IPS-18c (cell line): Measurements from ENCODE around the gene LGALS14.
"Not testable (repeated sequence)": the region's sequence is repeated elsewhere in the genome, so short reads cannot be mapped to it uniquely, and the experiment has no call there.

Source experiments
- H3K4me3 ChIP-seq: 2 replicates; pipeline ENCODE4 v1.7.0; 2013; ENCODE audit warnings: low read depth, mild to moderate bottlenecking, low read length, moderate library complexity; ENCODE audit not compliant: insufficient read depth
- H3K9me3 ChIP-seq: one replicate; pipeline ENCODE4 v1.6.1; 2013; ENCODE audit warnings: mild to moderate bottlenecking, low read length, moderate library complexity; ENCODE audit not compliant: control insufficient read depth, insufficient read depth

Gene LGALS14, protein sequence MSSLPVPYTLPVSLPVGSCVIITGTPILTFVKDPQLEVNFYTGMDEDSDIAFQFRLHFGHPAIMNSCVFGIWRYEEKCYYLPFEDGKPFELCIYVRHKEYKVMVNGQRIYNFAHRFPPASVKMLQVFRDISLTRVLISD

DNA sequence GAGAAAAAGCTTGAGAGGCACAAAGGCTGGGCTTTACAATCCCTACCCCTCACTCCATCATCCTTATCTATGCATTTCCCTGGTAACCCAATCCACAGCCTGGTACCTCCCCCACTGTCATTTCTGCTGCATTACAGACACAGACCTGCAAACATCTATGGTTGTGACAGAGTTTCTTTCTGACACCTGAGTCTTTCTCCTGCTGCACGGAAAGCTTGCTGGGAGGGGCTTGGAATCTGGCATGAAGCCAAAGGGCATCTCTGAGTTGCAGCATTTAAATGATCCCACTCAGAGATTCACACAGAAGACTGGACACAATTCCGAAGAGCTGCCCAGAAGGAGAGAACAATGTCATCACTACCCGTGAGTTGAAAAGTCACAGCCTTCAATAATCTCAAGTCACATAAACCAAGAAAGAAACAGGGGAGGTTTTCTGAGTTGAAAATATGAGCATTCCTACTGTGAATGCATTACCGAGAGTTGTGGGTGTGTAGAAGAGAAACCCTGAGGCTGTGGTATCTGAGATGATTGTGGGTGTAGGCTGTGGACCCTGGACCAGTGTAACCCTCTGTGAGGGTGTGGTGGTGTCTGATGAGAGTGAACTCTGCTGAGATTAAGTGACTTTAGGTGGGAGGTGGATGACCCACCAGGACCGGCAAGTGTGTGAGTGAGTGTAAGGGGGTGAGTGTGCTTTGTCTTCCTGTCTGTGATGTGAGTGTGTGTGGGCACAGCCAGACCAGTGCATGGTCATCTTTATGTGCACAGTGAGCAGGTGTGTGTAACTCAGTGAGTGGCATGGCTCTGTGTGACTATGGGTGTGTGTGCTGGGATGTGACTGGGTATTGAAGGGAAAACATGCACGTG, at the start of gene LGALS14:
LGALS14 (plus strand) TSS at position 301 of the 864 bp plus-strand sequence; CDS start at position 349, 48 bp downstream.
- no peak within 1 kb of the TSS for H3K4me3 ChIP-seq
- H3K9me3 ChIP-seq: no peaks in the 10 kb centered on the region

DNA sequence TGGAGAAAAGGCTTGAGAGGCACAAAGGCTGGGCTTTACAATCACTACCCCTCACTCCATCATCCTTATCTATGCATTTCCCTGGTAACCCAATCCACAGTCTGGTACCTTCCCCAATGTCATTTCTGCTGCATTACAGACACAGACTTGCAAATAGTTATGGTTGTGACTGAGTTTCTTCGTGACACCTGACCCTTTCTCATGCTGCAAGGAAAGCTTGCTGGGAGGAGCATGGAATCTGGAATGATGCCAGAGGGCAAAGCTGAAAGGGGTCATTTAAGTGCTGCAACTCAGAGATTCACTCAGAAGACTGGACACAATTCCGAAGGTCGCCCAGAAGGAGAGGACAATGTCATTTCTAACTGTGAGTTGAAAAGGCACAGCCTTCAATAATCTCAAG, 48.7 kb upstream of the LGALS14 start, which contains the start of gene LGALS16:
LGALS16 (plus strand) TSS at position 301 of the 400 bp plus-strand sequence; CDS start at position 350, 49 bp downstream.
- no peak within 1 kb of the TSS for H3K4me3 ChIP-seq
- H3K9me3 ChIP-seq: no peaks in the 10 kb centered on the region

DNA sequence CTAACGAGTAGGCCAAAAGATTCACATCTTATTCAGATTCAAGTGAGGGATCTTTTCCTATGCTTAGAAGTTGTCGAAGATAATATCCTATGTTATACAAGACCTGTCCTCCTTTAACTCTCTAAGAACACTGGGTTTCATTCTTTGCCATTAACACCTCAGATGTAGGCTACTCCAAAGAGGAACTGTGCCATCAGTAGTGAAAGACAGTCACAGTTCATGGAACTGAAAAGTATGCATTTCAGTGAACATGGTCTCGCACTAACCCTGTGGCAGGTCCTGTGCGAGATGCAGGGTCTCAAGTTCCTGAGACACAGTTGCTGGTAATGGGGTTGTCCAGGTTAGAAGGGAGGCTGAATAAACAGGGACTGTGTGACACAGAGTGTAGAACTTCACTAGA, 44.5 kb upstream of the LGALS14 start:
- Histone ChIP-seq H3K4me3 (no peak overlapping the region), H3K9me3 (no peaks in the 10 kb centered on the region)

DNA sequence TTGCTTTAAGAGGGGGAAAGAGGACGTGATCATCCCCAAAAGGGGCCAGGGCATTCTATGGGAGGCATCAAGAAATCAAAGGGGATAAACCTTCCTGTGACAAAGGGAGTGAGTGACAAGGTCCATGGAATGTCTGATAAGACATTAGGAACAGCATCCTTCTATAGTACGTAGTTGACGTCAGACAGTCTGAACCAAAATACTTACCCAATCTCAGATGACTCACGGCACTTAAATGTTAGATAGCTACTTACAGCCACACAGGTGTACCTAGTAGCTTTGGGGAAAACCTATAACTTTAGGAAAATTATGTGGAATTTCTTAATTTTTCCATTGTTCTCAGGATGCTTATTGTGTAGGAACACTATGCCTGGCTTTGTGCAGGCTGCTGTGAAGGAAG, 43.6 kb upstream of the LGALS14 start:
- Histone ChIP-seq H3K9me3 (no peaks in the 10 kb centered on the region), H3K4me3 (no peak overlapping the region)

DNA sequence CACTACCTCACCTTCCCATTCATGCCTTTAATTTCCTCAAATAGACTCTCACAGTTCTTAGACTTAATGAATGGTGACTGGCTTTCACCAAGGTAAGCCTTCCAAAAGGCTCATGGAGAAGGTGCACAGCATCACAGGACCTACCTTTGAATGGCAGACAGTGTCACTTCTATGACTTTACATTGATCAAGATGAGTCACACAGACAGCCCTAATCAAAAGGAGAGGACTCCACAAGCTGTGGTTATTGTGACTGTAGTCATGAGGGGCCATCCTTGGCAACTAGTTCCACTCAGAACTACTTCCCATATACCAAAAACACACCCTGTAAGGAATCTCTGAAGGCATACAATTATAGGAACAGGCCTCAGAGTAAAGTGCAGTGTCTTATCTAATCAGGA, 42.7 kb upstream of the LGALS14 start:
- H3K4me3 ChIP-seq: no peak overlapping the region
- no peaks in the 10 kb centered on the region for H3K9me3 ChIP-seq

DNA sequence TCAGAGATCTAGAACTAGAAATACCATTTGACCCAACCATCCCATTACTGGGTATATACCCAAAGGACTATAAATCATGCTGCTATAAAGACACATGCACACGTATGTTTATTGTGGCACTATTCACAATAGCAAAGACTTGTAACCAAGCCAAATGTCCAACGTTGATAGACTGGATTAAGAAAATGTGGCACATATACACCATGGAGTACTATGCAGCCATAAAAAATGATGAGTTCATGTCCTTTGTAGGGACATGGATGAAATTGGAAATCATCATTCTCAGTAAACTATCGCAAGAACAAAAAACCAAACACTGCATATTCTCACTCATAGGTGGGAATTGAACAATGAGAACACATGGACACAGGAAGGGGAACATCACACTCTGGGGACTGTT, 34.4 kb upstream of the LGALS14 start:
- H3K4me3 ChIP-seq, H3K9me3 ChIP-seq: not testable (repeated sequence)

DNA sequence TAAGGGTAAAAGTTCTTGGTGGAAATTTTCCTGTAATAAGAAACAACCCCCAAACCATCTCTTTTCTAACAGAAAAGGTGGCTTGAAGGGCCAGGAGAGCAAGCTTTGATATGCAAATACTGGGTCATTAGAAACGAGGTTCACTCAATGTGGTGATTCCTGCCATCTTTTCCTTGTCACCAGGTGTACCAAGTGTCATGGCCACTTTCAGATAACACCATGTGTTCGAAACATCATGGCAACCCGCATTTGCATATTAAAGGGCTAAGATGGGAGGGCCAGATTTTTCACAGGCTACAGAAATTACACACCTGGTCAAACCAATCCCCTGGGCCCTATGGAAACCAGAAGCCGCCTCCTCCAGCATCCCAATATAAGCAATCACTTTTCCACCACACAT, 33.3 kb upstream of the LGALS14 start:
- no peak overlapping the region for H3K4me3 ChIP-seq
- H3K9me3 ChIP-seq: no peaks in the 10 kb centered on the region

DNA sequence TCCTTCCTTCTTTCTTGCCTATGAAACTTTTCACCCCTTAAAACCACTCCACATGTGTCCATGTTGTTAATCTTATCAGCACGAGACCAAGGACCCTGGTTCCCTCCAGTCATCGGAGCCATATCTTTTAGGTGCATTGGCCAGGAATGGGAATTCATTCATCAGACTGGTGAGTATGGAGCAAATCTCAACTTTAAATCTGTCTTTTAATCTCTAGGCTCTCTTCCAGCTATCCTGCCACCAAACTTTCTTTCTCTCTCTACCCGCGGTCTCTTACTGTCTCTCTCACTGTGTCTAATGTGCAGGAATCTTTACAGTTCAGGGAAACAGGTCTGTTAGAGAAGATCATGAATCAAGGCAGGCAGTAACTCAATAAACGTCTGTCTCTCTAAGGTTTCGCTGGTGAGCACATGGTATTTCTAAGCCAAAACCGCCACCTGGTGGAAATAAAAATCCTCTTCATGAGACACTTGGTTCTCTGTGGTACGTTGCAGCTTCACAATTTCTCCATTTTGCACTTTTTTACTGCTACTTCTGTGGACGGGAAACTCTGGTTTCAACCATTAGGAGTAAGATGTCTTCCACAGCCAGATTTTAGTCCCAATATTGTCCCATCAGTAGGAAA, 32.4 kb upstream of the LGALS14 start:
- no peak overlapping the region for H3K4me3 ChIP-seq
- H3K9me3 ChIP-seq: no peaks in the 10 kb centered on the region

DNA sequence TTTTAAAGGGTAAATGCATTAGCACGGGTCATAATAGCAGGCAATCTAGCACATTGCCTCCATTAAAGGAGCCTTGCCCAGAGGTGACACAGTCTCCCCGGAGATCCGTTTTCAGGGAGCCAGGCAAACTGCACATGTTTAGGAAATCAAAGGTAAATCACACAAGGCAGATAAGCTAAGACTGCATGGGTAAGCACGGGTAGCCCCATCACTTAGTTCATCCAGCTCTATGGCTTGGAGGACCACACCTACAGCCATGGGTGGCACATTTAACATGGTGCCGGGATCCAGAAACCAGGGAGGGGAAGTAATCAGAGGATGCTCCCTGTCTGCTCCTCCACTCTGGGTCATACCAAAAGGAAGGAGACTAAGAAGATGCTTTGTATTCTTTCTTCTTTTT, 31.8 kb upstream of the LGALS14 start:
- Histone ChIP-seq H3K9me3 (no peaks in the 10 kb centered on the region), H3K4me3 (no peak overlapping the region)

DNA sequence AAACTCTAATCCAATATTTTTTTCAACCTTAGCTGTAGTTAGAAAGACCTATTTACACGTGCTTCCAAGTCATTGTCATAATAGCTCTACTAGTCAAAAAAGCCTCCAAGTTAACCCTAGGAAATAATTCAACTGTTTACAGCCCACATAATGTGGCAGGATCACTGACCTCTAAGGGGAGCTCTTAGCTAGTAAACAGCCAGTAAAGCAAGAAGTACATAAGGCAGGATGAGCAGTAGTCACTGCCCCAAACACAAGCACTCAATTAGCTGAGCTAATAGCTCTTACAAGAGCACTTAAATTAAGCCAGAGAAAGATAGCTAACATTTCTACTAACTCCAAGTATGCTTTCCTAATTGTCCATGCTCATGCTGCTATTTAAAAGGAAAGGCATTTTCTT, 30.4 kb upstream of the LGALS14 start:
- not testable (repeated sequence) for H3K4me3 ChIP-seq, H3K9me3 ChIP-seq

DNA sequence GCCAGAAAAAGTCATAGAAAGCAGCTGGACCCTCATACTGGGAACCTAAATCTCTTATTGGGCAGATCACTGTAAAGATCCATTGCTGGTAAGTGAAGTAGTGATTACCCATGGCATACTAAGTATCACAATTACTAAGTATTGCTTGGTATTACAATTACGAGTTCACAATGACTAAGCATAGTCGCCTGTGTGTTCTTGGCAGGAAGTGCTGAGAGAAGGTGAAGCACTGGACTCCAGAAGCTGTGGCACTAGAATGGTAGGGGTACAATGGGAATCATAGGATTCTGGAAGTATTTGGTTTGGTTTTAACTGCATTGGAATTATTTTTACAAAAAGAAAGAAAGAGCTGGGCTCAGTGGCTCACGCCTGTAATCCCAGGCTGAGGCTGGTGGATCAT, 28.3 kb upstream of the LGALS14 start:
- Histone ChIP-seq H3K9me3 (no peaks in the 10 kb centered on the region), H3K4me3 (no peak overlapping the region)

DNA sequence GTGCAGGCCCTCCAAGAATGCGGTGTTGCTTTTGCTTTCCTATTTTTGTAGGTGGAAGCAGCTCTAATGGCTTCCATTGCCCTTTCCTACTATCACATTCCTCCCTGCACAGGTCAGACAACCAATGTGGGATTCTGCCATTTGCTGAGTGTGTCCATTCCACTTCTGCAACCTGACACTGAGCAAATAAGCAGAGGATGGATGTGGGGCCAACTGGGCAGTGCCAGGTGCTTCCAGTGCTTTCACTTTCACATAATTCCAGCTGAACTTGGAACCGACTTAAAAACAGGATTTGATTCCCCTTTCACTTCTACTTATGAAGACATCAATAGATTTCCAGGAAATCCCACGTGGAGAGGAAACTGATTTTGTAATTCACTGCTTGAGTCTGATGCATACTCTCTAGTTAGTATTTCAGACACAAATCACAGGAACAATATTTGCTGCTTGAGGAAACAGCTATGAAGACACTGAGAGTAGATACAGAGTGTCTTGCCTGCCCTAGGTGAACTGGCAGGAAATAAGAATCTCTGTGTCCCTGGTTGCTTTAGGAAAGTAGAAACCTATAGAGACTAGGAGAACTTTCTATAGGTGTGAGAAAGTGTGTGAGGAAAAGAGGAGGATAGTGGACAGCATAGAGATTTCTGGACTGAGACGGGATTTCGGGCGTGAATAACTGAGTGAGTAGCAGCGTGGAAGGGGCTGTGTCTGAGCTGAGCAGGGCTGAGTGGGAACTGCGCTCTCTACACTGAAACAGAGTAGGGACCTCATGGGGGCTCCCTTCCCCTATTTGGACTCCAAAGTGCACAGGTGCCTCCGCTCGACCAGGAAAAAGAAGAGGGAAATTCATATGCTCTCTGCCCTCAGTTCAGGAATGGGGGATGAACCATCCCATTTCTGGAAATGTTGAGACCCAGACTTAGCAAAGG, 26.1 kb upstream of the LGALS14 start:
- H3K4me3 ChIP-seq: no peak overlapping the region

DNA sequence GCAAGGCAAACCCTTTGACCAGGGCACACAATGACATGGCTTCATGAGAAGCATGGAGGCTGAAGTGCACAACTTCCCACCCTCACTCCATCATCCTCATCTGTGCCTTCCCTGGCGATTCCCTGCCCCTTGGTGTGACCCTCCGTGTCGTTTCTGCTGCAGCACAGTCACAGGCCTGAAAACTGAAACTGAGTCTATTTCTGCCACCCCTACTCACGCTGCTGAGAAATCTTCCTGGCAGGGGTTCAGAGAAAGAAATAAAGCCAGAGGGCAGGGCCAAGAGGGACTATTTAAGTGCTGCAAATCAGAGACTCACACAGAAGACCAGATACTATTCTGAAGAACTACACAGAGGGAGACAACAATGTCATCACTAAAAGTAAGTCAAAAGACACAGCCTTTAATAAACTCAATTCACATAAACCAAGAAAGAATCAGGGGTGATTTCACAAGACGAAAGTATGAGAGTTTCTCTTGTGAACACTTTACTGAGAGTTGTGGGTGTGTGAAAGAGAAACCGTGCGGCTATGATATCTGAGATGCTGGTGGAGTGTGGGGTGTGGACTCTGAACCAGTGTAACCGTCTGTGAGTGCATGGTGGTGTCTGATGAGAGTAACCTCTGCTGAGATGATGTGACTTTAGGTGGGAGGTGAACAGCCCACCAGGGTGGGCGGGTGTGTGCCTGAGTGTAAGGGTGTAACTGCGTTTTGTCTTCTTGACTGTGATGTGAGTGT, 25.1 kb upstream of the LGALS14 start:
- Histone ChIP-seq H3K4me3 (no peak overlapping the region), H3K9me3 (no peaks in the 10 kb centered on the region)

More for the DNA sequence above, 26.1 kb upstream of the LGALS14 start:
- H3K9me3 ChIP-seq: no peaks in the 10 kb centered on the region

DNA sequence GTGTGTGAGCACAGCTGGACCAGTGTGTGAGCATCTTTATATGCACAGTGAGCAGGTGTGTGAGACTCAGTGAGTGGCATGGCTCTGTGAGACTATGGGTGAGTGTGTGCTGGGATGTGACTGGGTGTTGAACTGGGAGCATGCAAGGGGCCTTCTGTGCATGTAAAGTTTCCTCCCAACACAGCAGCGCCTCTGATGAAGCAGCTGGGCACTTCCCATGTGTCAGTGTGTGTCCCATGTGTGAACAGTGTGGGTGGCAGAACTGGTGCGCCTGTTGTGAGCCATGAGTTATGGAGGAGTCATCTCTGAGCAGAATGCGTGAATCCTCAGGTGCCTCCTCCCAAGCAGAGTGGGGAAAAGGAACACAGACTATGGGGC, 24.5 kb upstream of the LGALS14 start:
- no peak overlapping the region for H3K4me3 ChIP-seq
- no peaks in the 10 kb centered on the region for H3K9me3 ChIP-seq

DNA sequence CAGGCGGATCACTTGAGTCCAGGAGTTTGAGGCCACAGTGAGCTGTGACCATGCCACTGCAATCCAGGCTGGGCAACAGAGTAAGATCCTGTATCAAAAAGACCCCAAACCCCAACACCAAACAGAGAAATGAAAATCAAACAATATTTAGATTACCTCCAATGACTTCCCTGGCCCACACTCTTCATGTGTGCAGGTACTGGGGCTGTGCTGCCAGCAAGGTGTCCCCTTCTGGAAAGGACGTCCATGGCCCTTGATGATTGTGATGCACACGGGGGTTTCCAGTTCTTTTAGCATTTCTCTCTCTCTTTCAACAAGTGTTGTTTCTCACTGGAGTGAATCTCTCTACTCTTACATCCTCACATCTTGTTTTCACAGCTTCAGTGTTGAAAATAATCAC, 23.7 kb upstream of the LGALS14 start:
- Histone ChIP-seq H3K4me3 (no peak overlapping the region), H3K9me3 (no peaks in the 10 kb centered on the region)

DNA sequence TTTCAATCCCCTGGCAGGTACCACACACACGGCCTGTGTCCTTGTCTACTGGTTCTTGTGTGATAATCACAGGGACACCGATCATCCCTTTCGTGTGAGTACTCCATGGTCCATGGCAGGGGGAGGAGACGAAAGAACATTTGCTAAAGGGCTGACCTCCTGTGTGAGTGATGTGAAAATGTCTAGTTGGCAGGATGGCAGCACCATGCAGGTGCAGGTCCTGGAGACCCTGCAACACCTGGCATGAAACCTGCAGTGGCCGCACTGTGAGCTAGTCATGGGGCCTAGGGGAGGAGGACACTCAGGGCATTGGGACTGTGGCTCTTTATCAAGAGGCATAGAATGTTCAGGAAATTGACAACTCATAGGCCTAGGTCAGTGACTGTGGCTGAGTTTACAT, 22.9 kb upstream of the LGALS14 start:
- H3K9me3 ChIP-seq: no peaks in the 10 kb centered on the region
- H3K4me3 ChIP-seq: no peak overlapping the region

DNA sequence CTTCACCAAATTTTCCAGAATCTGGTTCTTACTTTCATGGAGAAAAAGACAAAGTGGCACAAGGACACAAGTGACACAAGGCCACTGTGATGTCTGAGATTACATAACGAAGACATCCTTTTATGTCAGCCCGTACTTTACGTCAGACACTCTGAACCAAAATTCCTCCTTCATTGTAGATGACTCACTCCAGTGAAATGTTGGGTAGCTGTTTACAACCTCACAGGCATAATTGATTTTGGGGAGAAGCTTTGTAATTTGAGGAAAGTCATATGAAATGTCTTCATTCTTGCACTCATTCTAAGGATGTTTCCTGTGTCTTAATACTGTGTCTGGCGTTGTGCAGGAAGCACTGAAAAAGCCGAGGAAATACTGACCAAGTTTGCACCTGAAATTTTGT, 20.0 kb upstream of the LGALS14 start:
- no peaks in the 10 kb centered on the region for H3K9me3 ChIP-seq
- no peak overlapping the region for H3K4me3 ChIP-seq
